ENCODE results near the gene HAUS5.
"Not testable (repeated sequence)": the region's sequence is repeated elsewhere in the genome, so short reads cannot be mapped to it uniquely, and the experiment has no call there.

HAUS5 gene

GRCh38 chr19:35644206-35644986 is 31.9 kb downstream of the HAUS5 start:
- peak; percentile 88 for DNase-seq

GRCh38 chr19:35644987-35645679 is 32.6 kb downstream of the HAUS5 start:
- peak; percentile 59 for DNase-seq

DNA sequence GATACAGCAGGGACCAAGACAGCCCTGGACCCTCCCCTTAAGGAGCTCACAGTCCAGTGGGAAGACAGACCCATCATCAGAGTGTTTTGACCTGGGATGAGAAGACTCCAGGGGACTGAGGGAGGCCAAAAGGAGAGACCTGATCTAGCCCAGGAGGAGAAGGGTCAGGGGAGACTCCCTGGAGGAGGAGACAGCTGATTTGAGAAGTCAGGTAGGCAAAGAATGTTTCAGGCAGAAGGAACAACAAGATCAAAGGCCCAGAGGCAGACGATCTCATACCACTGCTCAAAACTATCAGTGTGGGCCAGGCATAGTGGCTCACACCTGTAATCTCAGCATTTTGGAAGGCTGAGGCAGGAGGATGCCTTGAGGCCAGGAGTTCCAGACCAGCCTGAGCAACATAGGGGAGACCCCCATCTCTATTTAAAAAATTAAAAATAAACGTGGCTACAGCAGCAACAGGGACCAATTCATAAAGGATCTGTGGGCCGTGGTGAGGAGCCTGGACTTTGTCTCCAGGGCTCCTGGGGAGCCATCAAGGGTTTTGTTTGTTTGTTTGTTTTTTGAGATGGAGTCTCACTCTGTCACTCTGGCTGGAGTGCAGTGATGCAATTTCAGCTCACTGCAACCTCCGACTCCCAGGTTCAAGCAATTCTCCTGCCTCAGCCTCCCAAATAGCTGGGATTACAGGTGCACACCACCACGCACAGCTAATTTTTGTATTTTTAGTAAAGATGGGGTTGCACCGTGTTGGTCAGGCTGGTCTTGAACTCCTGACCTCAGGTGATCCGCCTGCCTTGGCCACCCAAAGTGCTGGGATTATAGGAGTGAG is 33.4 kb downstream of the HAUS5 start:
- DNase-seq = no peak

- DNase-seq = peak; percentile 97
Observed at GRCh38 chr19:35648017-35648961, 35.8 kb downstream of the HAUS5 start, which contains the start of gene COX6B1. COX6B1 (plus strand) TSS chr19:35648323; CDS start chr19:35651244, 2,921 bp downstream.

- no peak for DNase-seq
Observed at GRCh38 chr19:35650581-35650980, 38.0 kb downstream of the HAUS5 start.

DNA sequence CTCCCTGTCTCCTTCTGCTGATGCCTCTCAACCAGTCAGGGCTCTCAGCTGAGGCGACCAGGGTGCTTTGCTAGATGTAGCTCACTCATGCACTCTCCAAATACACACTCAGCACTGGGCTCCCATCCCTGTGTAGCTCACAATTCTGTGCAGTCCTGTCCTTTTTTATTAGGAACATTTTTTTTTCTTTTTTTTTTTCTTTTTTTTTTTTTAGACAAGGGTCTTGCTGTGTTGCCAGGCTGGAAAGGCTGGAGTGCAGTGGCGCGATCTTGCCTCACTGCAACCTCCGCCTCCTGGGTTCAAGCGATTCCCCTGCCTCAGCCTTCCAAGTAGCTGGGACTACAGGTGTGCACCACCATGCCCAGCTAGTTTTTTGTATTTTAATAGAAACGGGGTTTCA is 42.3 kb downstream of the HAUS5 start:
- DNase-seq = not testable (repeated sequence)

GRCh38 chr19:35655600-35655999 is 43.1 kb downstream of the HAUS5 start:
- no peak for DNase-seq

GRCh38 chr19:35656700-35657099 is 44.2 kb downstream of the HAUS5 start:
- DNase-seq = no peak

DNA sequence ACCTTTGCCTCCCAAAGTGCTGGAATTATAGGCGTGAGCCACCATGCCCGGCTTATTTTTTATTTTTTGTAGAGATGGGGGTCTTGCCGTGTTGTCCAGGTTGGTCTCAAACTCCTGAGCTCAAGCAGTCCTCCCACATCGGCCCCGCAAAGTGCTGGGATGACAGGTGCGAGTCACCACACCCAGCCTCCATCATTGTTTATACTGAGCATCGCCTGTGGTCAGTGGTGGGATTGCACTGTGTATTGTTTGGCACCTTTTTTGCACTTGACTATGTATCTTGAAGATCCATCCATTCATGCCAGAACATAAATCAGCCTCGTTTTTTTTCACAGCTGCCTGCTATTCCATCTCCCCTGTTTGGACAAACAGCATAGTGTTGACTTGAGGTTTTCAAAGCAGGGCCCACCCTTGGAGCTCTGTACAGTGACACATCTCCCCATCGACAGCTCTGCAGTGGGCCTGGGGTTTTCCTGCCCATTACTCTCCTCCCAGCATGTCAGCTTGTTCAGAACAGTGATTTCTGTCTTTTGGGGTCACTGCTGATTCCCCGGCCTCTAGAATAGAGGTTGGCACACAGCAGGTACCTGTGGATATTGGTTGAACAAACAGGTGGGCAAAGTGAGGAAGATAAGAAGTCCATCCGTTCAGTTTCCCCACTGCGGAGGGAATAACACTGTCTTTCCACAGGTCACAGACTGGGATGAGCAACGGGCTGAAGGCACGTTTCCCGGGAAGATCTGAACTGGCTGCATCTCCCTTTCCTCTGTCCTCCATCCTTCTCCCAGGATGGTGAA is 45.6 kb downstream of the HAUS5 start:
- DNase-seq = no peak

DNA sequence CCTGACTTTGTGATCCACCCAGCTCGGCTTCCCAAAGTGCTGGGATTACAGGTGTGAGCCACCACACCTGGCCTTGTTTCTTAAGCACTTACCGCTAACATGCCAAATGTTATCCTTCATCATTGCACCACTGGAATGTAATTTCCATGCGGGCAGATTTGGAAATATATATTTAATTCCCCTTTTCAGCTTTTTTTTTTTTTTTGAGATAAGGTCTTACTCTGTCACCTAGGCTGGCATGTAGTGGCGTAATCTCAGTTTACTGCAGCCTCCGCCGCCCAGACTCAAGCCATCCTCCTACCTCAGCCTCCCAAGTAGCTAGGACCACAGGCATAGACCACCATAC is 49.4 kb downstream of the HAUS5 start:
- no peak for DNase-seq

GRCh38 chr19:35663981-35664380 is 51.4 kb downstream of the HAUS5 start:
- no peak for DNase-seq

- no peak for DNase-seq
Observed at GRCh38 chr19:35665157-35665556, 52.6 kb downstream of the HAUS5 start.

- no peak for DNase-seq
Observed at GRCh38 chr19:35665604-35666003, 53.1 kb downstream of the HAUS5 start.

DNA sequence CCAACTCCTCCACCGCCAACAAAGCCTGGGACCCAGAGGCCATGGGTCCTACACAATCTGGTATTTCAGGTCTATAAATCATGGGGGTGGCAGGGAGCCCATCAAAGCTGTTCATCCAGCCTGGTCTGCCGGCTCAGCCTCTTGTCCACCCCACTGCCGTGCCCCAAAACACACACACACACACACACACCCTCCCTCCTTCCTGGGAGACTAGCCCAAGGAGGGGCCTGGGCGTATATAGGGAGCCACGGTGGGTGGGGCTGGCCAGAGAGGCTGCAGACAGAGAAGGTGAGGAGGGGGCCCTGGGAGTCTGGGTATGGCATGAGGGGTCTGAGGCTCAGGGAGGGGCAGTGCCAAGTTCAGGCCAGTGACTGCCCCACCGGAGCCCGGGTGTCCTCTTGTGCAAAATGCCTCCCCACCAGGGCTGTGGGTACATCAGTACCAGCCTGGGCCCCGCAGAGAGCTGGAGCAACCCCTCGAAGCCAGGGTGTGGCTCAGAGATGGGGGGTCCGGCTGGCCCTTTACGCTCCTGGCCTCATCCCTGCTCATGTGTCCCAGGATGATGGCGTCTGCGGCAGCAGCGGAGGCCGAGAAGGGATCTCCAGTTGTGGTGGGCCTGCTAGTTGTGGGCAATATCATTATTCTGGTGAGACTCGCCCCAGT is 53.8 kb downstream of the HAUS5 start, which contains the start of gene UPK1A:
Gene UPK1A (plus strand): TSS at position 267 of the 663 bp plus-strand sequence. CDS start 296 bp downstream, at position 563.
- DNase-seq = no peak

DNA sequence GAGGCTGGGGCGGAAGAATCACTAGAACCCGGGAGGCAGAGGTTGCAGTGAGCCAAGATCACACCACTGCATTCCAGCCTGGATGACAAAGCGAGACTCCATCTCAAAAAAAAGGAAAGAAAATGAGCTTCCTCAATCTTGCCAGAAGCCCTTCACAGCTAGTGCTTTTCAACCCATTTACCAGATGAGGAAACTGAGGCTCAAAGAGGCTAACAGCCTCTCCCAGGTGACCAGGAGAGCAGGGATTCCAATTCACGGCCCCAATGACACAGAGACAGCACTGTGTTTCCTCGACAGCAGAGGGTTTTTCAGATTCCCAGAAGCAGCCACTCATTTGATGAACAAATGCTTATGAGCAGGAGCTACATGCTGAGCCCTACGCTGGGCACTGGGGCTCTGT is 57.0 kb downstream of the HAUS5 start:
- no peak for DNase-seq

- no peak for DNase-seq
Observed at GRCh38 chr19:35669974-35670373, 57.4 kb downstream of the HAUS5 start.

DNA sequence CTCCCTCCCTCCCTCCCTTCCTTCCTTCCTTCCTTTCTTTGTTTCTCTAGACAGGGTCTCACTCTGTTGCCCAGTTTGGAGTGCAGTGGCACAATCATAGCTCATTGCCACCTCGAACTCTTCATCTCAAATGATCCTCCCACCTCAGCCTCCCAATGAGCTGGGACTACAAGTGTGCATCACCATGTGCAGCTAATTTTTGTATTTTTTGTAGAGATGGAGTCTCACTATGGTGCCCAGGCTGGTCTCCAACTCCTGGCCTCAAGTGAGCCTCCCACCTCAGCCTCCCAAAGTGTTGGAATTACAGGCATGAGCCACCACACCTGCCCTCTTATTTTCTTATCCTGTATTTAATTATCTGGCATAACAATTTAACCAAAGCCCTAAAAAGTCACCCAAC is 58.2 kb downstream of the HAUS5 start:
- no peak for DNase-seq

DNA sequence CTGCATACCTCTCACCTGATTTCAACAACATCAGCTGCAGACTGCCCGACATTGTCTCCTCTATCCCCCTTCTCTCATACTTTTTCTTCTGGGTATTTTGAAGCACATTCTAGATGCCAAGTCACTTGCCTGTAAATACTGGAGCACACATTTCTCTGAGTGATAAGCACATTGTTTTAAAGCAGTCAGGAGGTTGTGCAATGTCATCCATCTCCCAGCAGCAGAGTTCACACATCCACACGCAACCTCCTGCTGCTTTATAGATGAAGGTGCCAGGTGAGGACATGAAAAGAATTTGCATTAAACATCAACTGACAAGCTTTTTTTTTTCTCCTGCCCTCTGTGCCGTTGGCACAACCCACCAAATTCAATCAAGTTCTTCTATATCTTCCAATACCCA is 59.3 kb downstream of the HAUS5 start:
- no peak for DNase-seq

- no peak for DNase-seq
Observed at GRCh38 chr19:35673121-35673804, 60.7 kb downstream of the HAUS5 start.
